Astrocyte (in vitro differentiated cells and primary cell): ENCODE results near the gene ABCB8.
"Not testable (repeated sequence)": the region's sequence is repeated elsewhere in the genome, so short reads cannot be mapped to it uniquely, and the experiment has no call there.

Experiments used
- EZH2 ChIP-seq: IDR thresholded peaks from 2 replicates; pipeline ENCODE4 v1.6.1; 2012; ENCODE audit warnings: mild to moderate bottlenecking, low read length, inconsistent platforms; ENCODE audit not compliant: insufficient read depth
- TF ChIP-seq, protein P1 (sequence below): IDR thresholded peaks from 2 replicates; pipeline ENCODE4 v1.5.1; 2011; ENCODE audit warnings: low read depth, mild to moderate bottlenecking, inconsistent platforms, low read length, moderate library complexity; ENCODE audit not compliant: insufficient read depth

- TF ChIP-seq, protein P1, sequence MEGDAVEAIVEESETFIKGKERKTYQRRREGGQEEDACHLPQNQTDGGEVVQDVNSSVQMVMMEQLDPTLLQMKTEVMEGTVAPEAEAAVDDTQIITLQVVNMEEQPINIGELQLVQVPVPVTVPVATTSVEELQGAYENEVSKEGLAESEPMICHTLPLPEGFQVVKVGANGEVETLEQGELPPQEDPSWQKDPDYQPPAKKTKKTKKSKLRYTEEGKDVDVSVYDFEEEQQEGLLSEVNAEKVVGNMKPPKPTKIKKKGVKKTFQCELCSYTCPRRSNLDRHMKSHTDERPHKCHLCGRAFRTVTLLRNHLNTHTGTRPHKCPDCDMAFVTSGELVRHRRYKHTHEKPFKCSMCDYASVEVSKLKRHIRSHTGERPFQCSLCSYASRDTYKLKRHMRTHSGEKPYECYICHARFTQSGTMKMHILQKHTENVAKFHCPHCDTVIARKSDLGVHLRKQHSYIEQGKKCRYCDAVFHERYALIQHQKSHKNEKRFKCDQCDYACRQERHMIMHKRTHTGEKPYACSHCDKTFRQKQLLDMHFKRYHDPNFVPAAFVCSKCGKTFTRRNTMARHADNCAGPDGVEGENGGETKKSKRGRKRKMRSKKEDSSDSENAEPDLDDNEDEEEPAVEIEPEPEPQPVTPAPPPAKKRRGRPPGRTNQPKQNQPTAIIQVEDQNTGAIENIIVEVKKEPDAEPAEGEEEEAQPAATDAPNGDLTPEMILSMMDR: not testable (repeated sequence)
- TF ChIP-seq EZH2: not testable (repeated sequence)
Measured at GRCh38 chr7:151043449-151043848, 15.2 kb downstream of the ABCB8 start.
